Psoas muscle (tissue), 8 donors: ENCODE results near the gene KCNJ10. TPM values are rescaled to one million over a fixed set of nuclear protein-coding genes. Genes with fewer than 3 reads are reported as not detected.
A peak's percentile ranks its signal among the peaks of the same experiment; 100 is the strongest.

Source experiments
- ATAC-seq, 4 donors: fragments of 200-7000 bp; cut with Tn5 transposase; one replicate each; pipeline ENCODE4 v1.9.1; 2020; ENCODE audit warnings: moderate library complexity in 3 of 4, mild to moderate bottlenecking in 2 of 4
- DNase-seq, 2 donors: peaks; one replicate each; pipeline ENCODE4 v3.0.0-alpha.2; 2020
- H3K27ac ChIP-seq: fragments of 200-600 bp; one replicate; pipeline ENCODE4 v1.8.0; 2022
- H3K27me3 ChIP-seq, 3 donors: fragments of 200-600 bp in 1 of 3; one replicate each; pipeline versions ENCODE4 v1.6.1 to v1.8.0; 2013 to 2022; ENCODE audit warnings: low read length in 2 of 3, mild to moderate bottlenecking in 2 of 3, moderate library complexity in 1 of 3; ENCODE audit not compliant: insufficient read depth in 3 of 3
- H3K36me3 ChIP-seq, 2 donors: fragments of 200-600 bp in 1 of 2; one replicate each; pipeline versions ENCODE4 v1.6.1 to v1.8.0; 2013 to 2022; ENCODE audit warnings: low read depth in 1 of 2, mild to moderate bottlenecking in 1 of 2, moderate library complexity in 1 of 2; ENCODE audit not compliant: insufficient read depth in 1 of 2
- H3K4me1 ChIP-seq: fragments of 200-600 bp; one replicate; pipeline ENCODE4 v1.8.0; 2022
- H3K4me3 ChIP-seq: fragments of 200-600 bp; one replicate; pipeline ENCODE4 v1.8.0; 2022; ENCODE audit warnings: mild to moderate bottlenecking
- H3K9me3 ChIP-seq: fragments of 200-600 bp; one replicate; pipeline ENCODE4 v1.8.0; 2022
- CTCF ChIP-seq: fragments of 200-600 bp; IDR thresholded peaks from one replicate; pipeline ENCODE4 v1.8.0; 2022; ENCODE audit warnings: antibody characterized with exemption
- WGBS, 3 donors: extraction: QIAGEN DNeasy Blood & Tissue Kit; methylation state at CpG; one replicate each; pipeline versions ENCODE4 v1.1.6 to v1.1.7; 2013; 5-methylcytosine and 5-hydroxymethylcytosine counted together
- intact Hi-C, 2 donors: fragments of 100-400 bp; cut with DNase I; formaldehyde crosslinking; loops; one replicate each; pipeline versions ENCODE4 v1.11.0 to v1.14.2; 2022
- polyA plus RNA-seq, 3 donors: library from polyadenylated mRNA; stranded (reverse); fragments of 200-250 nt; gene quantifications; one replicate each; pipeline ENCODE4 v1.2.3, GENCODE V29; 2013
- total RNA-seq, 4 donors: library from RNA; stranded (reverse); fragmentation: NEBNext Ultra II Directional in 2 of 4; extraction: Animal tissue kit (Norgen Biotek cat#: 25700) in 2 of 4; gene quantifications; one replicate each; pipeline versions ENCODE4 v1.2.1 to v1.2.4, GENCODE V29; 2021 to 2023
- donor health status: healthy with polysubstance abuse.
- donor health status: DM: no; HTN: no; CAD: no; lungs with moderate emphysema.
- donor health status: Bipolar disorder and iron deficiency.
- donor health status: healthy.
- donor health status: DM: yes; HTN: yes; CAD: no.
- donor health status: DM: no; HTN: no; CAD: no.
- donor health status: DM: no; HTN: no; CAD: no.
- donor health status: DM: yes; HTN: yes; CAD: no.

KCNJ10 gene
- total and polyA plus RNA-seq, 7 donors: 0.01 to 0.09 (median 0.05) TPM; not detected in 3

- WGBS, 3 donors: 72 to 80% (median 73%) methylated on average over 6 of the region's 6 CpGs
- H3K4me3 ChIP-seq: no peak overlapping the region
- intact Hi-C loops: no loop called here
- peaks cover 0 to 2% (median 2%) of the 10 kb centered on the region in 3 donors for H3K27me3 ChIP-seq
- ATAC-seq (no peak), DNase-seq (no peak)
- H3K36me3 ChIP-seq: no peaks in the 10 kb centered on the region
- H3K4me1 ChIP-seq: no peaks in the 10 kb centered on the region
- no peaks in the 10 kb centered on the region for H3K9me3 ChIP-seq
- no peak overlapping the region for H3K27ac ChIP-seq
- TF ChIP-seq CTCF: no peak
Measured at GRCh38 chr1:160062230-160062532, 7.8 kb downstream of the KCNJ10 start.

GRCh38 chr1:160061369-160062229 lies 8.4 kb downstream of the KCNJ10 start:
- H3K4me3 ChIP-seq: no peak overlapping the region
- no peaks in the 10 kb centered on the region for H3K9me3 ChIP-seq
- no peak overlapping the region for H3K27ac ChIP-seq
- DNase-seq (no peak), ATAC-seq (no peak)
- intact Hi-C loops: no loop called here
- H3K36me3 ChIP-seq: no peaks in the 10 kb centered on the region
- no peak for TF ChIP-seq CTCF
- 55 to 68% (median 57%) methylated on average over 15 of the region's 15 CpGs for WGBS, 3 donors
- H3K4me1 ChIP-seq: no peaks in the 10 kb centered on the region
- peaks cover 0 to 2% (median 2%) of the 10 kb centered on the region in 3 donors for H3K27me3 ChIP-seq

DNA sequence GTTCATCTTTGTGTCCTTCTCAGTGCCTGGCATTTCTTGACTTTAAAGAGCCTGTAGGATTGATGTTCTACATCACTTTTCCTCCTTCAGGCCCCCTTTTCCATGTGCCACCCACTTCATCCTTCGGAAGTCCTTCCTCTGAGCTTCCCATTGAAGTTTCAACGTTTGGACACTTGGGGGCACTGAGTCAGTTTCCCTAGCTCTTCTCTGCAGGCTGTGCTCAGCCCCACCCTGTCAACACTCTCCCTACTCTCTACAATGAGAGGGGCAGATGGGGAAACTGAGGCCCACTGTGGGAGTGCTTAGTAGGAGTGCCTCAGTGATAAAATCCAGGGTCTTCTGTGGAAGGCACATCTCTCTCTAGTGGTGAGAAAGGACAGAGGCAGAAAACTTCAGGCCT lies 11.9 kb downstream of the KCNJ10 start:
- H3K4me3 ChIP-seq: no peak overlapping the region
- no peak overlapping the region for H3K27ac ChIP-seq
- no peaks in the 10 kb centered on the region for H3K4me1 ChIP-seq
- H3K27me3 ChIP-seq: peaks cover 0 to 2% (median 2%) of the 10 kb centered on the region in 3 donors
- intact Hi-C loops: no loop called here
- DNase-seq (no peak), ATAC-seq (peak in 1 of 4 donors; percentile 51)
- no peaks in the 10 kb centered on the region for H3K36me3 ChIP-seq
- 31 to 42% (median 35%) methylated on average over 2 of the region's 2 CpGs for WGBS, 3 donors
- H3K9me3 ChIP-seq: no peaks in the 10 kb centered on the region
- TF ChIP-seq CTCF: peak; percentile 28

DNA sequence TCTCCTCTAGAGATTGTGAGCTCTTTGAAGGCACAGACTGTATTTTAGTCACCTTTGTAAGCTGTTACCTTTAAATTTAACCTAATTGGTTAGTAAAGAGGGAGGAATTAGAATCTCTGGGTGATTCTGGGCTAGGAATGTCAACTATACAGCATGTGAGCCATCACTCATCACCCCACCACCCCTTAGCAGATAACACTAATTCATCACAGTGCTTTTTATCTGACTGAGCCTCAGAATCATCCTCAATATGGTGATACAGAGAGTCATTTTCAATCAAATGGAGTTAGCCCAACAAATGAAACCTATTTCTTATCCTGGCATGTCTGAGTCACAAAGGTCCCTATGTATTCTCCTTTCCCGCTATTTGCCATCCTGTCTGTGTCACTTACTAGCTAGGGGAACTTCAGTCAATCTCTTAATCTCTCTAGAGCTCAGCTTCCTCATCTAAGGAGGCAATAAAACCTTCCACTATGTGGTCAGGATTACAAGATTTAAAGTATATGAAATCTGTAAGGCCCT lies 13.3 kb downstream of the KCNJ10 start:
- H3K27ac ChIP-seq: no peak overlapping the region
- no peak for ATAC-seq
- no peak for TF ChIP-seq CTCF
- DNase-seq: no peak
- WGBS, 3 donors: 86 to 89% (median 88%) methylated on average over 1 of the region's 1 CpG
- H3K4me3 ChIP-seq: no peak overlapping the region
- no peaks in the 10 kb centered on the region for H3K36me3 ChIP-seq
- no peaks in the 10 kb centered on the region for H3K9me3 ChIP-seq
- intact Hi-C loops: no loop called here
- peaks cover 0 to 8% (median 2%) of the 10 kb centered on the region in 3 donors for H3K27me3 ChIP-seq
- no peaks in the 10 kb centered on the region for H3K4me1 ChIP-seq
